Uterus (tissue), 4 donors: Measurements from ENCODE around the gene TESK2. TPM values are rescaled to one million over a fixed set of nuclear protein-coding genes. Genes with fewer than 3 reads are reported as not detected.

Experiments used
- DNase-seq, 2 donors: peaks; one replicate each; pipeline ENCODE4 v3.0.0-alpha.2; 2019 to 2020
- H3K27ac ChIP-seq, 2 donors: fragments of 200-600 bp; sonication (generic); 1 replicate in 1 of 2; 2 replicates in 1 of 2; pipeline ENCODE4 v1.5.1; 2016 to 2018
- H3K27me3 ChIP-seq, 2 donors: fragments of 200-600 bp; sonication (generic); one replicate each; pipeline ENCODE4 v1.5.1; 2018 to 2019; ENCODE audit warnings: control low read depth in 1 of 2
- H3K36me3 ChIP-seq, 2 donors: fragments of 200-600 bp; sonication (generic); one replicate each; pipeline ENCODE4 v1.5.1; 2019; ENCODE audit warnings: control low read depth in 1 of 2
- H3K4me1 ChIP-seq, 2 donors: fragments of 200-600 bp; sonication (generic); one replicate each; pipeline ENCODE4 v1.5.1; 2018 to 2019; ENCODE audit warnings: control low read depth in 1 of 2
- H3K4me3 ChIP-seq, 2 donors: fragments of 200-600 bp; sonication (generic); 1 replicate in 1 of 2; 2 replicates in 1 of 2; pipeline ENCODE4 v1.5.1; 2018 to 2019; ENCODE audit warnings: mild to moderate bottlenecking in 1 of 2
- H3K9me3 ChIP-seq, 2 donors: fragments of 200-600 bp; sonication (generic); one replicate each; pipeline ENCODE4 v1.5.1; 2019; ENCODE audit warnings: control low read depth in 1 of 2
- CTCF ChIP-seq, 4 experiments: fragments of 200-600 bp in 2 of 4; fragments of 450-650 bp in 2 of 4; sonication (generic) in 2 of 4; IDR thresholded peaks; one replicate each; pipeline ENCODE4 v1.5.1; 2016 to 2019; ENCODE audit warnings: antibody characterized with exemption in 4 of 4, mild to moderate bottlenecking in 2 of 4, moderate library complexity in 1 of 4
- POLR2A ChIP-seq, 2 donors: fragments of 450-650 bp; IDR thresholded peaks; one replicate each; pipeline ENCODE4 v1.6.1; 2016; ENCODE audit warnings: antibody characterized with exemption in 2 of 2, mild to moderate bottlenecking in 1 of 2, moderate library complexity in 1 of 2
- intact Hi-C: fragments of 100-400 bp; cut with DNase I; formaldehyde crosslinking; loops from one replicate; pipeline ENCODE4 v1.15.1; 2023; ENCODE audit warnings: low total_unique reads
- total RNA-seq, 4 donors: library from RNA; depleted of rRNA in 3 of 4; stranded (reverse); fragments of >200 nt in 3 of 4; gene quantifications; one replicate each; pipeline versions ENCODE4 v1.1.0 to v1.2.4, GENCODE V29; 2014 to 2023
- donor health status: DM: yes; HTN: yes; CAD: no.

Gene TESK2
- total RNA-seq, 4 donors from 2014 or later, result 0.29 to 7.5 (median 2.1) TPM

GRCh38 chr1:45328680-45329079, 162.3 kb downstream of the TESK2 start:
- H3K27me3 ChIP-seq, result no peaks in the 10 kb centered on the region
- intact Hi-C loops, result no loop called here
- no peak overlapping the region for H3K4me3 ChIP-seq
- no peak overlapping the region for H3K27ac ChIP-seq
- no peaks in the 10 kb centered on the region for H3K36me3 ChIP-seq
- DNase-seq, result no peak
- no peaks in the 10 kb centered on the region for H3K9me3 ChIP-seq
- TF ChIP-seq CTCF (IDR thresholded peaks at IDR 0.05) (no peak), POLR2A (IDR thresholded peaks at IDR 0.05) (no peak)
- H3K4me1 ChIP-seq, result peaks cover 0 to 3% of the 10 kb centered on the region in 2 donors

- TF ChIP-seq POLR2A (IDR thresholded peaks at IDR 0.05) (no peak), CTCF (IDR thresholded peaks at IDR 0.05) (no peak)
- intact Hi-C loops, result no loop called here
- H3K27ac ChIP-seq, result no peak overlapping the region
- H3K27me3 ChIP-seq, result no peaks in the 10 kb centered on the region
- no peaks in the 10 kb centered on the region for H3K36me3 ChIP-seq
- no peak for DNase-seq
- H3K9me3 ChIP-seq, result no peaks in the 10 kb centered on the region
- peaks cover 0 to 3% of the 10 kb centered on the region in 2 donors for H3K4me1 ChIP-seq
- H3K4me3 ChIP-seq, result no peak overlapping the region
Observed at GRCh38 chr1:45327644-45328515, 163.1 kb downstream of the TESK2 start.

GRCh38 chr1:45326627-45327623, 164.0 kb downstream of the TESK2 start, which contains the start of gene HPDL:
TSS of gene HPDL (plus strand) at chr1:45326895. CDS start at chr1:45327149, 254 bp downstream.
- peak; percentile 58 to 70 for DNase-seq
- peak within 1 kb of the TSS; percentile 30 to 39 for H3K4me3 ChIP-seq
- no peaks in the 10 kb centered on the region for H3K36me3 ChIP-seq
- intact Hi-C loops, result no loop called here
- no peak within 1 kb of the TSS for H3K27ac ChIP-seq
- TF ChIP-seq CTCF (IDR thresholded peaks at IDR 0.05), result no peak
- TF ChIP-seq POLR2A (IDR thresholded peaks at IDR 0.05), result peak in 1 of 2 donors; percentile 11
- no peaks in the 10 kb centered on the region for H3K9me3 ChIP-seq
- H3K27me3 ChIP-seq, result no peaks in the 10 kb centered on the region
- H3K4me1 ChIP-seq, result peaks cover 0 to 3% of the 10 kb centered on the region in 2 donors

GRCh38 chr1:45325851-45326506, 165.0 kb downstream of the TESK2 start:
- Histone ChIP-seq H3K27ac (no peak overlapping the region), H3K4me1 (peaks cover 0 to 3% of the 10 kb centered on the region in 2 donors), H3K27me3 (no peaks in the 10 kb centered on the region), H3K4me3 (no peak overlapping the region), H3K9me3 (no peaks in the 10 kb centered on the region), H3K36me3 (no peaks in the 10 kb centered on the region)
- intact Hi-C loops, result no loop called here
- TF ChIP-seq CTCF (IDR thresholded peaks at IDR 0.05) (no peak), POLR2A (IDR thresholded peaks at IDR 0.05) (no peak)
- DNase-seq, result no peak
